ENCODE results near the gene PCDHA1.
"Not testable (repeated sequence)": the region's sequence is repeated elsewhere in the genome, so short reads cannot be mapped to it uniquely, and the experiment has no call there.

The PCDHA1 gene

GRCh38 chr5:140780512-140780911, 5.4 kb upstream of the PCDHA1 start (continued):
- TF ChIP-seq, protein P1, sequence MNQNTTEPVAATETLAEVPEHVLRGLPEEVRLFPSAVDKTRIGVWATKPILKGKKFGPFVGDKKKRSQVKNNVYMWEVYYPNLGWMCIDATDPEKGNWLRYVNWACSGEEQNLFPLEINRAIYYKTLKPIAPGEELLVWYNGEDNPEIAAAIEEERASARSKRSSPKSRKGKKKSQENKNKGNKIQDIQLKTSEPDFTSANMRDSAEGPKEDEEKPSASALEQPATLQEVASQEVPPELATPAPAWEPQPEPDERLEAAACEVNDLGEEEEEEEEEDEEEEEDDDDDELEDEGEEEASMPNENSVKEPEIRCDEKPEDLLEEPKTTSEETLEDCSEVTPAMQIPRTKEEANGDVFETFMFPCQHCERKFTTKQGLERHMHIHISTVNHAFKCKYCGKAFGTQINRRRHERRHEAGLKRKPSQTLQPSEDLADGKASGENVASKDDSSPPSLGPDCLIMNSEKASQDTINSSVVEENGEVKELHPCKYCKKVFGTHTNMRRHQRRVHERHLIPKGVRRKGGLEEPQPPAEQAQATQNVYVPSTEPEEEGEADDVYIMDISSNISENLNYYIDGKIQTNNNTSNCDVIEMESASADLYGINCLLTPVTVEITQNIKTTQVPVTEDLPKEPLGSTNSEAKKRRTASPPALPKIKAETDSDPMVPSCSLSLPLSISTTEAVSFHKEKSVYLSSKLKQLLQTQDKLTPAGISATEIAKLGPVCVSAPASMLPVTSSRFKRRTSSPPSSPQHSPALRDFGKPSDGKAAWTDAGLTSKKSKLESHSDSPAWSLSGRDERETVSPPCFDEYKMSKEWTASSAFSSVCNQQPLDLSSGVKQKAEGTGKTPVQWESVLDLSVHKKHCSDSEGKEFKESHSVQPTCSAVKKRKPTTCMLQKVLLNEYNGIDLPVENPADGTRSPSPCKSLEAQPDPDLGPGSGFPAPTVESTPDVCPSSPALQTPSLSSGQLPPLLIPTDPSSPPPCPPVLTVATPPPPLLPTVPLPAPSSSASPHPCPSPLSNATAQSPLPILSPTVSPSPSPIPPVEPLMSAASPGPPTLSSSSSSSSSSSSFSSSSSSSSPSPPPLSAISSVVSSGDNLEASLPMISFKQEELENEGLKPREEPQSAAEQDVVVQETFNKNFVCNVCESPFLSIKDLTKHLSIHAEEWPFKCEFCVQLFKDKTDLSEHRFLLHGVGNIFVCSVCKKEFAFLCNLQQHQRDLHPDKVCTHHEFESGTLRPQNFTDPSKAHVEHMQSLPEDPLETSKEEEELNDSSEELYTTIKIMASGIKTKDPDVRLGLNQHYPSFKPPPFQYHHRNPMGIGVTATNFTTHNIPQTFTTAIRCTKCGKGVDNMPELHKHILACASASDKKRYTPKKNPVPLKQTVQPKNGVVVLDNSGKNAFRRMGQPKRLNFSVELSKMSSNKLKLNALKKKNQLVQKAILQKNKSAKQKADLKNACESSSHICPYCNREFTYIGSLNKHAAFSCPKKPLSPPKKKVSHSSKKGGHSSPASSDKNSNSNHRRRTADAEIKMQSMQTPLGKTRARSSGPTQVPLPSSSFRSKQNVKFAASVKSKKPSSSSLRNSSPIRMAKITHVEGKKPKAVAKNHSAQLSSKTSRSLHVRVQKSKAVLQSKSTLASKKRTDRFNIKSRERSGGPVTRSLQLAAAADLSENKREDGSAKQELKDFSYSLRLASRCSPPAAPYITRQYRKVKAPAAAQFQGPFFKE (tag by site-specific recombination; IDR thresholded peaks at IDR 0.05; ENCODE audit: borderline replicate concordance) = no peak

DNA sequence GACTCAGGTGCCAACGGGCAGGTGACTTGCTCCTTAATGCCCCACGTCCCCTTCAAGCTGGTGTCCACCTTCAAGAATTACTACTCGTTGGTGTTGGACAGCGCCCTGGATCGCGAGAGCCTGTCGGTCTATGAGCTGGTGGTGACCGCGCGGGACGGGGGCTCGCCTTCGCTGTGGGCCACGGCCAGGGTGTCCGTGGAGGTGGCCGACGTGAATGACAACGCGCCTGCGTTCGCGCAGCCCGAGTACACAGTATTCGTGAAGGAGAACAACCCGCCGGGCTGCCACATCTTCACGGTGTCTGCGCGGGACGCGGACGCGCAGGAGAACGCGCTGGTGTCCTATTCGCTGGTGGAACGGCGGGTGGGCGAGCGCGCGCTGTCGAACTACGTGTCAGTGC, 1.5 kb downstream of the PCDHA1 start:
- CTCF ChIA-PET = interaction anchor here (0.6 to 1.4 kb wide), 3 partner anchors 28 to 54 kb away, joined by 3 read pairs; no protein-coding TSS in a partner anchor
- H3K36me3 ChIP-seq (ENCODE audit: control insufficient read depth in 2 of 2, insufficient read depth in 1 of 2, low read length in 2 of 2); H3K4me1 ChIP-seq (ENCODE audit: control insufficient read depth, insufficient read depth, low read length); H3K27ac ChIP-seq (ENCODE audit: extremely low read depth, low read depth, low read length); POLR2A ChIA-PET; H3K4me3 ChIP-seq (ENCODE audit: low read depth, low read length); H3K9me3 ChIP-seq (ENCODE audit: control insufficient read depth, insufficient read depth, low read depth, low read length): not testable (repeated sequence)

- H3K27ac ChIP-seq (ENCODE audit: extremely low read depth, low read depth, low read length); H3K36me3 ChIP-seq (ENCODE audit: control insufficient read depth in 2 of 2, insufficient read depth in 1 of 2, low read length in 2 of 2); H3K4me1 ChIP-seq (ENCODE audit: control insufficient read depth, insufficient read depth, low read length); POLR2A ChIA-PET; H3K4me3 ChIP-seq (ENCODE audit: low read depth, low read length); H3K9me3 ChIP-seq (ENCODE audit: control insufficient read depth, insufficient read depth, low read depth, low read length): not testable (repeated sequence)
- CTCF ChIA-PET = interaction anchor here (0.6 to 1.4 kb wide), 3 partner anchors 12 to 54 kb away, joined by 3 to 4 read pairs (median 3); no protein-coding TSS in a partner anchor
Observed at GRCh38 chr5:140787849-140788504, 2.0 kb downstream of the PCDHA1 start.

DNA sequence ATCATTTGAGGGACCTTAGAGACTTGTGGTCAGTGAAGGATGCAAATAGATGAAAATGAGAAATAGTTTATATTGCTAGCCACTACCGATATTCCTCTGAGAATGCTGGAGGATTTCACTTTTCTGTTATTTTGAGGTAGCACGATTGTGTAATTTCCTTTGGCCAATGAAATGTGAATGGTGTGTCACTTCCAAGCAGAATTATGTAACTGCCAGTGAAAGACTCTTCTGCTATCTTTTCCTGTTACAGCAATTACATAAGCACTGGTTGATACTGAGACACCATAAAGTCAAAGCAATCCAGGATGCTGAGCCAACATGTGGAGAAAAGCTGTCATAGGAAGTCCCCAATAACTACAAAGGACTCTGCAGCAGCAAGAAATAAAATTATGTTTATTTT, 5.1 kb downstream of the PCDHA1 start:
- ChIA-PET POLR2A (no interaction called here), CTCF (no interaction called here)
- Histone ChIP-seq H3K27ac (ENCODE audit: extremely low read depth, low read depth, low read length) (no peak overlapping the region), H3K4me3 (ENCODE audit: low read depth, low read length) (no peak overlapping the region), H3K36me3 (ENCODE audit: control insufficient read depth in 2 of 2, insufficient read depth in 1 of 2, low read length in 2 of 2) (no peaks in the 10 kb centered on the region), H3K9me3 (ENCODE audit: control insufficient read depth, insufficient read depth, low read depth, low read length) (no peaks in the 10 kb centered on the region), H3K4me1 (ENCODE audit: control insufficient read depth, insufficient read depth, low read length) (no peaks in the 10 kb centered on the region)
- TF ChIP-seq SCRT2 (tag by site-specific recombination; IDR thresholded peaks at IDR 0.05) (0 out of 2 replicates have a peak, but pooled peaks have one; percentile 22), ZNF112 (tag by site-specific recombination; IDR thresholded peaks at IDR 0.05) (no peak), OVOL3 (tag by site-specific recombination; IDR thresholded peaks at IDR 0.05) (no peak)
- TF ChIP-seq, protein P2, sequence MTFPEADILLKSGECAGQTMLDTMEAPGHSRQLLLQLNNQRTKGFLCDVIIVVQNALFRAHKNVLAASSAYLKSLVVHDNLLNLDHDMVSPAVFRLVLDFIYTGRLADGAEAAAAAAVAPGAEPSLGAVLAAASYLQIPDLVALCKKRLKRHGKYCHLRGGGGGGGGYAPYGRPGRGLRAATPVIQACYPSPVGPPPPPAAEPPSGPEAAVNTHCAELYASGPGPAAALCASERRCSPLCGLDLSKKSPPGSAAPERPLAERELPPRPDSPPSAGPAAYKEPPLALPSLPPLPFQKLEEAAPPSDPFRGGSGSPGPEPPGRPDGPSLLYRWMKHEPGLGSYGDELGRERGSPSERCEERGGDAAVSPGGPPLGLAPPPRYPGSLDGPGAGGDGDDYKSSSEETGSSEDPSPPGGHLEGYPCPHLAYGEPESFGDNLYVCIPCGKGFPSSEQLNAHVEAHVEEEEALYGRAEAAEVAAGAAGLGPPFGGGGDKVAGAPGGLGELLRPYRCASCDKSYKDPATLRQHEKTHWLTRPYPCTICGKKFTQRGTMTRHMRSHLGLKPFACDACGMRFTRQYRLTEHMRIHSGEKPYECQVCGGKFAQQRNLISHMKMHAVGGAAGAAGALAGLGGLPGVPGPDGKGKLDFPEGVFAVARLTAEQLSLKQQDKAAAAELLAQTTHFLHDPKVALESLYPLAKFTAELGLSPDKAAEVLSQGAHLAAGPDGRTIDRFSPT (tag by site-specific recombination; IDR thresholded peaks at IDR 0.05) = no peak

DNA sequence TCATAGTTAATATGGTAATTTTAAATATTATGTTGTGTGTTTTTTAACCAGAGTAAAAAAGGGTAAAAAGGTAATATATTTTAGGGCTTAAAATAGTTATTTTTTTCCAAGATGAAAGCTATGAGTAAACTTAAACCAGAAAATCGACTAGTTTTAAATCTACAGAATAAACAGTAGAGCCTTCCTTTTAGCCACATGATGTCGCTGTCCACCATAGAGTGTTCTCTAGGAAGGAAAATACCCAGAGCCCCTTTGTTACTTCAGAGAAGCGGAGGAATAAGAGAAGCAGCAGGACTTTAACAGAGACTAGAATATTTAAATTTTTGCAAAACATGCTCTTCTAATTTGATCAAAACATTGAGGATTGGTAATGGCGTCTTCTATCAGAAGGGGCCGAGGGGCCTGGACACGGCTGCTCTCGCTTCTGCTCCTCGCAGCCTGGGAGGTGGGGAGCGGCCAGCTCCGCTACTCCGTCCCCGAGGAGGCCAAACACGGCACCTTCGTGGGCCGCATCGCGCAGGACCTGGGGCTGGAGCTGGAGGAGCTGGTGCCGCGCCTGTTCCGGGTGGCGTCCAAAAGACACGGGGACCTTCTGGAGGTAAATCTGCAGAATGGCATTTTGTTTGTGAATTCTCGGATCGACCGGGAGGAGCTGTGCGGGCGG, 8.8 kb downstream of the PCDHA1 start, which contains the start of gene PCDHA2:
TSS of gene PCDHA2 (plus strand) at position 258 of the 664 bp plus-strand sequence.
- Histone ChIP-seq H3K9me3 (ENCODE audit: control insufficient read depth, insufficient read depth, low read depth, low read length) (no peaks in the 10 kb centered on the region), H3K4me3 (ENCODE audit: low read depth, low read length) (no peak within 1 kb of the TSS), H3K36me3 (ENCODE audit: control insufficient read depth in 2 of 2, insufficient read depth in 1 of 2, low read length in 2 of 2) (no peaks in the 10 kb centered on the region), H3K4me1 (ENCODE audit: control insufficient read depth, insufficient read depth, low read length) (no peaks in the 10 kb centered on the region), H3K27ac (ENCODE audit: extremely low read depth, low read depth, low read length) (no peak within 1 kb of the TSS)
- CTCF ChIA-PET = interaction anchor here (0.6 to 1.9 kb wide), 5 partner anchors 10 to 47 kb away, joined by 3 to 6 read pairs (median 4); partner anchors contain the start of genes PCDHA1 and PCDHA4
- TF ChIP-seq ZNF324 (tag by site-specific recombination; IDR thresholded peaks at IDR 0.05) (no peak), ZNF654 (tag by site-specific recombination; IDR thresholded peaks at IDR 0.05; ENCODE audit: low read depth) (peak; percentile 20; the same call in 1 of the 2 replicates)
- POLR2A ChIA-PET = no interaction called here
